H1 (cell line): ENCODE measurements around the gene XPOT. TPM values are rescaled to one million over a fixed set of nuclear protein-coding genes. Genes with fewer than 3 reads are reported as not detected.

Experiments
- CTCF ChIA-PET: fragments of 300-600 bp; sonication (Branson Sonifier 250); formaldehyde crosslinking; loops from one replicate; lab custom pipeline; 2021; ENCODE audit not compliant: partially characterized antibody; lab: Charles Lee
- POLR2A ChIA-PET: fragments of 300-600 bp; sonication (Branson Sonifier 250); formaldehyde crosslinking; loops from one replicate; lab custom pipeline; 2021; ENCODE audit warnings: inconsistent platforms; ENCODE audit not compliant: partially characterized antibody; lab: Charles Lee
- DNase-seq, 2 experiments: peaks; one replicate each; pipeline versions ENCODE4 v3.0.0 to v3.0.0-alpha.2; 2010 to 2022; ENCODE audit warnings: low spot score in 2 of 2, low read depth in 1 of 2, mixed read lengths in 1 of 2
- FAIRE-seq: peaks from 2 replicates; lab custom pipeline; 2011; peaks lifted over from hg19 to GRCh38; lab: Jason Lieb, UNC
- H2AFZ ChIP-seq: 2 replicates; pipeline ENCODE4 v1.8.1; 2012; ENCODE audit warnings: low read length, inconsistent platforms
- H2AK5ac ChIP-seq: 2 replicates; pipeline ENCODE4 v1.6.1; 2013; ENCODE audit warnings: low read depth, low read length
- H2BK120ac ChIP-seq: replicated peaks from 2 replicates; pipeline ENCODE3; 2013; ENCODE audit warnings: low read depth, low read length, inconsistent platforms
- H2BK12ac ChIP-seq: 2 replicates; pipeline ENCODE4 v1.6.1; 2013; ENCODE audit warnings: low read depth, low read length
- H2BK15ac ChIP-seq: 2 replicates; pipeline ENCODE4 v1.6.1; 2013; ENCODE audit warnings: low read length
- H2BK20ac ChIP-seq: 2 replicates; pipeline ENCODE4 v1.6.1; 2013; ENCODE audit warnings: low read length
- H2BK5ac ChIP-seq: 2 replicates; pipeline ENCODE4 v1.6.1; 2013; ENCODE audit warnings: low read depth, low read length
- H3K14ac ChIP-seq: 2 replicates; pipeline ENCODE4 v1.6.1; 2013; ENCODE audit warnings: inconsistent platforms; ENCODE audit not compliant: insufficient read length
- H3K18ac ChIP-seq: 2 replicates; pipeline ENCODE4 v1.6.1; 2013; ENCODE audit warnings: low read length; ENCODE audit errors: extremely low read depth
- H3K23ac ChIP-seq: 2 replicates; pipeline ENCODE4 v1.6.1; 2013; ENCODE audit warnings: inconsistent platforms; ENCODE audit not compliant: insufficient read length
- H3K23me2 ChIP-seq: 2 replicates; pipeline ENCODE4 v1.6.1; 2013; ENCODE audit warnings: low read depth, low read length
- H3K27ac ChIP-seq: 2 replicates; pipeline ENCODE4 v1.6.1; 2011; ENCODE audit warnings: low read depth, low read length, inconsistent platforms
- H3K27me3 ChIP-seq, 4 experiments: replicated peaks in 1 of 4; 1 replicate in 1 of 4; 2 replicates in 3 of 4; pipeline versions ENCODE4 v1.6.1 to v1.8.1; 2011 to 2013; ENCODE audit warnings: low read length in 3 of 4, mild to moderate bottlenecking in 3 of 4, inconsistent platforms in 2 of 4, mixed read lengths in 2 of 4, moderate library complexity in 1 of 4; ENCODE audit not compliant: control insufficient read depth in 3 of 4, insufficient read depth in 3 of 4; ENCODE audit errors: extremely low read depth in 1 of 4
- H3K36me3 ChIP-seq, 4 experiments: 2 replicates each; pipeline versions ENCODE4 v1.6.1 to v1.8.1; 2011 to 2013; ENCODE audit warnings: mild to moderate bottlenecking in 4 of 4, low read length in 3 of 4, moderate library complexity in 2 of 4, control low read depth in 1 of 4, inconsistent platforms in 1 of 4; ENCODE audit not compliant: insufficient read depth in 4 of 4, control insufficient read depth in 2 of 4
- H3K4ac ChIP-seq: replicated peaks from 2 replicates; pipeline ENCODE3; 2013; ENCODE audit warnings: low read length, low read depth, mixed read lengths, inconsistent platforms; ENCODE audit not compliant: insufficient read length
- H3K4me1 ChIP-seq, 4 experiments: replicated peaks in 1 of 4; 1 replicate in 1 of 4; 2 replicates in 3 of 4; pipeline versions ENCODE4 v1.6.1 to v1.8.1; 2011 to 2013; ENCODE audit warnings: low read length in 3 of 4, inconsistent platforms in 2 of 4, mixed read lengths in 1 of 4; ENCODE audit not compliant: insufficient read depth in 4 of 4, control insufficient read depth in 3 of 4
- H3K4me2 ChIP-seq, 2 experiments: 2 replicates each; pipeline versions ENCODE4 v1.6.1 to v1.8.1; 2011 to 2013; ENCODE audit warnings: low read depth in 2 of 2, low read length in 2 of 2, control low read depth in 1 of 2, inconsistent platforms in 1 of 2, mild to moderate bottlenecking in 1 of 2; ENCODE audit not compliant: insufficient read depth in 1 of 2
- H3K4me3 ChIP-seq, 4 experiments: fragments of 200-600, 300-600 bp in 1 of 4; sonication (generic), shearing (Covaris generic), sonication (Bioruptor Twin) in 1 of 4; 2 replicates each; pipeline versions ENCODE4 v1.5.1 to v1.8.1; 2011 to 2016; ENCODE audit warnings: low read length in 4 of 4, low read depth in 3 of 4, control low read depth in 2 of 4, inconsistent platforms in 2 of 4, mild to moderate bottlenecking in 2 of 4, mixed read lengths in 1 of 4, moderate library complexity in 1 of 4; ENCODE audit not compliant: insufficient read depth in 2 of 4; ENCODE audit errors: extremely low read depth in 1 of 4
- H3K56ac ChIP-seq: replicated peaks from 2 replicates; pipeline ENCODE3; 2013; ENCODE audit warnings: low read depth, mild to moderate bottlenecking, mixed read lengths, low read length, inconsistent platforms; ENCODE audit not compliant: insufficient read length
- H3K79me1 ChIP-seq: 2 replicates; pipeline ENCODE4 v1.6.1; 2013; ENCODE audit warnings: low read depth, low read length, control low read depth
- H3K79me2 ChIP-seq, 2 experiments: 2 replicates each; pipeline versions ENCODE4 v1.6.1 to v1.8.1; 2012 to 2013; ENCODE audit warnings: low read length in 2 of 2, mild to moderate bottlenecking in 2 of 2, inconsistent platforms in 1 of 2; ENCODE audit not compliant: insufficient read depth in 2 of 2, control insufficient read depth in 1 of 2
- H3K9ac ChIP-seq, 4 experiments: replicated peaks in 1 of 4; 1 replicate in 1 of 4; 2 replicates in 3 of 4; pipeline versions ENCODE4 v1.6.1 to v1.8.1; 2011 to 2013; ENCODE audit warnings: low read depth in 3 of 4, low read length in 3 of 4, control low read depth in 2 of 4, mild to moderate bottlenecking in 2 of 4, moderate library complexity in 2 of 4, inconsistent platforms in 1 of 4; ENCODE audit errors: extremely low read depth in 1 of 4
- H3K9me3 ChIP-seq, 2 experiments: 2 replicates each; pipeline versions ENCODE4 v1.6.1 to v1.8.1; 2012 to 2013; ENCODE audit warnings: mild to moderate bottlenecking in 2 of 2, moderate library complexity in 2 of 2, control low read depth in 1 of 2, inconsistent platforms in 1 of 2, low read depth in 1 of 2, low read length in 1 of 2, mixed read lengths in 1 of 2; ENCODE audit not compliant: insufficient read depth in 2 of 2
- H4K20me1 ChIP-seq, 2 experiments: replicated peaks in 1 of 2; 2 replicates each; pipeline versions ENCODE3 to v1.8.1; 2011 to 2013; ENCODE audit warnings: inconsistent platforms in 2 of 2, low read length in 2 of 2, mild to moderate bottlenecking in 1 of 2; ENCODE audit not compliant: insufficient read depth in 2 of 2, control insufficient read depth in 1 of 2
- H4K5ac ChIP-seq: 2 replicates; pipeline ENCODE4 v1.6.1; 2013; ENCODE audit warnings: low read length, low read depth, mixed read lengths, inconsistent platforms; ENCODE audit not compliant: insufficient read length
- H4K8ac ChIP-seq: 2 replicates; pipeline ENCODE4 v1.8.0; 2013; ENCODE audit warnings: mild to moderate bottlenecking, moderate library complexity, low read length, inconsistent platforms; ENCODE audit not compliant: insufficient read depth; ENCODE audit errors: extremely low read depth
- H4K91ac ChIP-seq: replicated peaks from 2 replicates; pipeline ENCODE3; 2013; ENCODE audit warnings: low read length, mixed read lengths, inconsistent platforms; ENCODE audit not compliant: insufficient read length
- JUN ChIP-seq: IDR thresholded peaks from 2 replicates; pipeline ENCODE4 v1.6.1; 2011; ENCODE audit warnings: low read depth, mild to moderate bottlenecking, improper control_type of control experiment, low read length
- KDM1A ChIP-seq: fragments of 200-600, 300-600 bp; sonication (generic); IDR thresholded peaks from 2 replicates; pipeline ENCODE4 v1.7.1; 2016; ENCODE audit warnings: mild to moderate bottlenecking, low read length, borderline replicate concordance
- WGBS, 2 experiments: shearing (Covaris generic) in 1 of 2; methylation state at CpG; one replicate each; pipeline versions ENCODE4 v1.1.6 to v1.1.7; 2013 to 2015; ENCODE audit warnings: low lambda C conversion rate in 2 of 2, mixed read lengths in 2 of 2, inconsistent platforms in 1 of 2, low coverage in 1 of 2, missing lambda C conversion rate in 1 of 2; ENCODE audit not compliant: insufficient replicate concordance in 2 of 2, insufficient coverage in 1 of 2, insufficient read length in 1 of 2; ENCODE audit errors: extremely low coverage in 1 of 2, missing lambda C conversion rate in 1 of 2; 5-methylcytosine and 5-hydroxymethylcytosine counted together
- polyA plus RNA-seq, 7 experiments: library from polyadenylated mRNA; depleted of rRNA in 3 of 7; stranded (reverse) in 5 of 7; unstranded in 2 of 7; fragments of >200 nt in 5 of 7; fragments of 200-250 nt in 2 of 7; gene quantifications; 1 replicate in 5 of 7; 2 replicates in 1 of 7; 4 replicates in 1 of 7; pipeline versions ENCODE4 v1.2.1 to v1.2.3, GENCODE V29; 2011 to 2013; ENCODE audit warnings: missing spikeins in 2 of 7, mixed read lengths in 2 of 7
- total RNA-seq: library from RNA; stranded (reverse); fragmentation: NEBNext Ultra II Directional; extraction: Animal tissue kit (Norgen Biotek cat#: 25700); gene quantifications from 2 replicates; pipeline ENCODE4 v1.2.1, GENCODE V29; 2021

The XPOT gene
- total and polyA plus RNA-seq, 2 of the 8 experiments (the other 6 are each of a cell fraction or from before 2014, with no cell fraction given): 38.8 to 176 TPM

GRCh38 chr12:64475518-64475917 lies 71.3 kb downstream of the XPOT start:
- no peak overlapping the region for H2BK120ac ChIP-seq
- no peak overlapping the region for H3K18ac ChIP-seq
- CTCF ChIA-PET: interaction anchor here (1.0 kb wide), 1 partner anchor 15 kb away, joined by 3 read pairs; no protein-coding TSS in a partner anchor
- FAIRE-seq (no peak), DNase-seq (no peak)
- no peak overlapping the region for H3K9ac ChIP-seq
- POLR2A ChIA-PET: interaction anchor here (1.2 kb wide), 1 partner anchor 13 kb away, joined by 3 read pairs; no protein-coding TSS in a partner anchor
- no peak overlapping the region for H3K4me3 ChIP-seq
- H2BK5ac ChIP-seq: no peak overlapping the region
- no peaks in the 10 kb centered on the region for H3K4me1 ChIP-seq
- H4K8ac ChIP-seq: no peak overlapping the region
- no peak overlapping the region for H2BK15ac ChIP-seq
- no peak overlapping the region for H3K56ac ChIP-seq
- no peak overlapping the region for H3K14ac ChIP-seq
- H2AK5ac ChIP-seq: no peak overlapping the region
- no peak overlapping the region for H4K91ac ChIP-seq
- H3K4ac ChIP-seq: no peak overlapping the region
- H3K4me2 ChIP-seq: no peak overlapping the region
- TF ChIP-seq KDM1A: peak; percentile 18; the same call in 1 of the 2 replicates
- TF ChIP-seq JUN: no peak
- H3K9me3 ChIP-seq: peaks cover 3 to 12% of the 10 kb centered on the region in 2 experiments; a peak in 3 of 4 replicates
- 95% methylated on average over 4 of the region's 4 CpGs; no CpG with 5 or more reads in 1 of the 2 experiments for WGBS, 2 experiments
- peaks cover 0 to 2% of the 10 kb centered on the region in 2 experiments for H4K20me1 ChIP-seq
- H2BK20ac ChIP-seq: no peak overlapping the region
- H3K36me3 ChIP-seq: peaks cover 2 to 37% (median 28%) of the 10 kb centered on the region in 4 experiments; a peak in 7 of 8 replicates
- no peak overlapping the region for H3K27ac ChIP-seq
- H2AFZ ChIP-seq: no peak overlapping the region
- H3K79me1 ChIP-seq: peaks cover 4% of the 10 kb centered on the region; the same call in 1 of the 2 replicates
- H3K23ac ChIP-seq: no peak overlapping the region
- H3K23me2 ChIP-seq: no peaks in the 10 kb centered on the region
- no peak overlapping the region for H4K5ac ChIP-seq
- H3K27me3 ChIP-seq: no peaks in the 10 kb centered on the region
- H3K79me2 ChIP-seq: peaks cover 0 to 12% of the 10 kb centered on the region in 2 experiments; a peak in 2 of 4 replicates
- no peak overlapping the region for H2BK12ac ChIP-seq
